Epithelial cell of esophagus (primary cell): Measurements from ENCODE around the gene SLC25A33.

Experiments
- DNase-seq: peaks from one replicate; pipeline ENCODE4 v3.0.0; 2010; ENCODE audit warnings: low read depth
- H3K4me3 ChIP-seq: 2 replicates; pipeline ENCODE4 v1.5.1; 2011; ENCODE audit warnings: mild to moderate bottlenecking, low read length, control low read depth
- CTCF ChIP-seq: IDR thresholded peaks from 2 replicates; pipeline ENCODE4 v1.5.1; 2011; ENCODE audit warnings: low read depth, mild to moderate bottlenecking, low read length, control low read depth, inconsistent platforms; ENCODE audit not compliant: insufficient read depth; ENCODE audit errors: missing control alignments

The SLC25A33 gene

GRCh38 chr1:9597361-9598315 lies 58.4 kb downstream of the SLC25A33 start:
- no peak for DNase-seq
- H3K4me3 ChIP-seq, result no peak overlapping the region
- no peak for TF ChIP-seq CTCF

- no peak overlapping the region for H3K4me3 ChIP-seq
- TF ChIP-seq CTCF, result no peak
Measured at GRCh38 chr1:9598316-9598700, 59.0 kb downstream of the SLC25A33 start.

GRCh38 chr1:9599741-9600140 lies 60.5 kb downstream of the SLC25A33 start:
- H3K4me3 ChIP-seq, result no peak overlapping the region
- no peak for TF ChIP-seq CTCF
- no peak for DNase-seq

More at GRCh38 chr1:9598316-9598700, 59.0 kb downstream of the SLC25A33 start:
- no peak for DNase-seq

- no peak for DNase-seq
- TF ChIP-seq CTCF, result no peak
- no peak overlapping the region for H3K4me3 ChIP-seq
Measured at GRCh38 chr1:9600861-9601834, 61.9 kb downstream of the SLC25A33 start.

- no peak for DNase-seq
- no peak for TF ChIP-seq CTCF
- no peak overlapping the region for H3K4me3 ChIP-seq
Measured at GRCh38 chr1:9601942-9602793, 62.9 kb downstream of the SLC25A33 start.

- no peak for TF ChIP-seq CTCF
- DNase-seq, result no peak
- H3K4me3 ChIP-seq, result no peak overlapping the region
Measured at GRCh38 chr1:9602794-9603167, 63.5 kb downstream of the SLC25A33 start.
